Stimulated activated CD8-positive, alpha-beta memory T cell treated with anti-CD3 and anti-CD28 coated beads, Interleukin-4, amount 100 ng/mL, for 48 hours (primary cell): ENCODE data around the gene WDFY4.

Source experiments
- DNase-seq: peaks from one replicate; pipeline ENCODE4 v3.0.0-alpha.2; 2020

Gene WDFY4

GRCh38 chr10:48655411-48656240 is 29.0 kb upstream of the WDFY4 start:
- no peak for DNase-seq

- peak; percentile 92 for DNase-seq
Observed at GRCh38 chr10:48656241-48656913, 28.3 kb upstream of the WDFY4 start.

- no peak for DNase-seq
Observed at GRCh38 chr10:48656914-48657305, 27.8 kb upstream of the WDFY4 start.

DNA sequence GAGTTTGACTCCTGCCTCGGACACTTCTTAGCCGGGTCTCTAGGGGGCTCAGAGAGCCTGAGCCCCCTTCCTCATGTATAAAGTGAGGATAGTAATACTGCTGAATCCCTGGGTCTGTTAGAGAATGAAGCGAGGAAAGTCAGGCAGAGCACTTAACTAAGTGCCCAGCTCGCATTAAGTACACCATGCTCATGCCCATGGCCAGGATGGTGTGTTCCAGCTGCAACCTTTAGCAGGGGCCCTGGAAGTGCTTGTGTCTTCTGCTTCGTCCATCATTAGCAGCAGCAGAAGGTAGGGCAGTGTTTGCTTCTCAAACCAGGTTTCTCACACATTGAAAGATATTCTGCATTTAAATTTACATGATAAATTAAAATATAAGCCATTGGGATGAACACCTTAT is 27.3 kb upstream of the WDFY4 start:
- no peak for DNase-seq

- peak; percentile 81 for DNase-seq
Observed at GRCh38 chr10:48658243-48658974, 26.3 kb upstream of the WDFY4 start.

DNA sequence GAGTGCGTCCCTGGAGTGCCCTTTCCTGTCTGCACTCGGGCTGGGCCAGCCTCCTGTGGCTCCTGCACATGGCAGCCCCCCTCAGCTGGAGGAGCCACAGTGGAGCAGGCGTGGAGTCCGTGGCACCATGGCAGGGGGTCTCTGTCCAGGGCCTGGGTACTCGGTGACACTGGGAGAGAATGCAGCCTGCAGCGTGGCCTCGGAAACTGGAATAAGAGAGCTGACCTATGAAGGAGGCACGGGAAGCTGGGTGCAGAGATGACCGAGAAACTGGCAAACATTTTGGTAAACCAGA is 25.8 kb upstream of the WDFY4 start:
- DNase-seq = no peak

- no peak for DNase-seq
Observed at GRCh38 chr10:48659790-48660189, 24.9 kb upstream of the WDFY4 start.

DNA sequence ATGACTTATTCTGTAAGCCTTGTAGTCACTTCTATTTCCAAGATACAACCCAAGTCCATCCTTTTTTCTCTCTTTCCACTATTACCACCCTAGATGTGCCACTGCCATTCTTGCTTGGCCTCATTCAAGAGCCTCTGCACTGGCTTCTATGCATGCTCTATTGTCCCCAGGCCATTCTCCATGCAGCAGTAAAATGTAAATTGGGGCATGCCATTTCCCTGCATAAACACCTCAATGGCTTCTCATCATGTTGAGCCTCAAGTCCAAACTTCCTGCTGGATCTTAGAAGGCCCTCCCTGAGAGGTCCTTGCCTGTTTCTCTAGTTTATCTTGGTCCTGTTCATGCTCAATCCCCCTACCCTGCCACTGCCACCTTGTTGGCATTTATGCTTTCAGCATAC is 23.2 kb upstream of the WDFY4 start:
- DNase-seq = no peak

DNA sequence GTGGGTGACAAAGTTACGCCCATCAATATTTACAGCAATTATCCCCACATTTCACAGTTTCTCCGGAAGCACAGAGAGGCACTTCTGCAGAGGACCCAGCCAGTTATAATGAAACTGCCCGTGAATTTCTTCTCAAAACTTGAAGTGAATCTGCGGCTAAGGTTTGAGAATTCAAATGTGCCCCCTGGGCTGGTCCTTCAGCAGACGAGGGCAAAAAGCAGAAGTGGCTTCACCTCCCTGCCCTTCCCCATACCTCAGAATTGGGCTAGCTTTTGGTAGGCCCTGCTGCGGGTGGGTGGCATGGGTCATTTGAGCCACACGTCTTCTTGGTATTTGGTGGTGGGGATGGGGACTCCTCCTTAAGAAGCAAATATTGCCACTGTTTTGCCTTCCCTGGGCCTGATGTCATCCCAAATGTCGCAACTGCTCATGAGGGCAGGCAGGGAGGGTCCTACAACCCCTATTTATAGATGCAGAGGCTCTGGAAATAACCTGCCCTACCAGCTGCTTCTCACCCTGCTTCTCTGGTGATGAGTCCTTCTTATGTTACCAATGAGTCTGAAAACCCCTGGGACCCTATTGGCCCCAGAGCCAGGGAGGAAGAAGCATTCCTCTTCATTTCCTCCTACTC is 16.6 kb upstream of the WDFY4 start:
- DNase-seq = no peak

DNA sequence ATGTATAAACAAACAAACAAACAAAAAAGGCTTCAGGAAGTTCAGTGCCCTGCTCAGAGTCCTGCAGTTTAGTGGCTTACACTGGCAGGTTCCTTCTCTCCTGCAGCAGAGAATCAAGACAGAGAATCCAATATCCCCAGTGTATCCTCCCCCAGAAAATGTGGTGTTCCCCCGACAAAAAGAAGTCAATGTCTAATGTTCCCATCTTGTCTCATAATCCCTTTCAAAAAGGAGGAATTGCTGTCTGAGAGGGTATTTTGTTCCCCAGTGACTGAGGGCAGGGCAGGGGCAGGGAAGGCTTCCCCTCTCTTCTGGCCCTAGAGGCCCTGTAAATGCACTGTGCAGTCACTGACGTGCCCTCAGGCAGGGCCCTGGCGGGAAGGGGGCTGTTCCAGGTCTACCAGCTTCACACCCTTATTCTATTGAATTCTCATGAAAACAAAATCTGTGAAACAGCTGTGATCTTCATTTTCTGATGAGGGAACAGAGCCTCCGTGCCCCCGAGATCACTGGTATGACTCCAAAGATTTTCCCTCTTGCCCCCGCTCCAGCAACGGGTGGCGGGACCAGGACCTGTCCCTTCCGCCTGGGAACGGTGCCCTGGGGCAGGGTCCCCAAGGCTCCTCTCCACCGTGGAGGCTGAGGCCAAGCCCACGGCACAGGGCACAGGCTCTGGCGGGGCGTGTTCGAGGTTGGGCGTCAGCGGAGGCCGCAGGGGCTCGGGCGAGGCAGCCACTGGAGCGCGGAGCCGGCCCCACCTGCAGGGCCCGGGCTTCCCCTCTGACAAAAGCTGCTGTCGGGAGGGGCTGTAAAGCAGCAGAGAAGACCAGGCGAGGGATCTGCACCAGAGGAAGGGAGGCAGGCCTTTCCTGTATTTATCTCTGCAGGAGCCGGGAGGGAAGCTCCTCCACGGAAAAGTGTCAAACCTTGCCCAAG is 13.4 kb upstream of the WDFY4 start:
- no peak for DNase-seq

DNA sequence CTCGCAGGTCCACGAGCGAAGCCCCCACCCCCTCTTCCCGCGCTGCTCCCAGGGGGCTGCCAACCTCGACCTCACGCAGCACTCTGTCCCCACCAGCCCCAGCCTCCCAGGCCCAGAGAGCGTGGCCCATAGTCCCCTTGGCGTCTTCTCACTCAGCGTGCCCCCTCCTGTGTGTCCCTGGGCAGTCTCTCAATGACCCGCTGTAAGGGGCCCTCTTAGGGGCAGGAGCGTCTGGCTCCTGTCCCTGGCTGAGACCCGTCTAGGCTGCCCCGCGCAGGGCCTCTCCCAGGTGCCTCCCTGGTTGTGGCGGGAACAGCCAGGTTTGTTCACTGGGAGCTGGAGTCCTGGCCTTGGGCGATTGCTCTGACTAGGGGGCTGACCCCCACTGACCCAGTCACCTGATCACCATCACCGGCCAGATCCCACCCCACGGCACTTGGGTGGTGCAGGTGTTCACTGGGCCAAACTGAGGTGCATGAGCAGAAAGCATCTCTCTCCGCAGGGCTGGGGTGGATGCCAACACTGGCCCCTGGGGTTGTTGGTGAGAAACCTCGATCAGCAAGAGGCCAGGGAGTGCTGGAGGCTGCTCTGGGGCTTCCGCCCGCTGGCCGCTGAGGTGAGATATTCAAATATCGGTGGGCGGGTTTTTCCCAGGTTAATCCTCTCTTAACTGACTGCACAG is 12.6 kb upstream of the WDFY4 start:
- no peak for DNase-seq

- DNase-seq = no peak
Observed at GRCh38 chr10:48672596-48673265, 11.9 kb upstream of the WDFY4 start.

DNA sequence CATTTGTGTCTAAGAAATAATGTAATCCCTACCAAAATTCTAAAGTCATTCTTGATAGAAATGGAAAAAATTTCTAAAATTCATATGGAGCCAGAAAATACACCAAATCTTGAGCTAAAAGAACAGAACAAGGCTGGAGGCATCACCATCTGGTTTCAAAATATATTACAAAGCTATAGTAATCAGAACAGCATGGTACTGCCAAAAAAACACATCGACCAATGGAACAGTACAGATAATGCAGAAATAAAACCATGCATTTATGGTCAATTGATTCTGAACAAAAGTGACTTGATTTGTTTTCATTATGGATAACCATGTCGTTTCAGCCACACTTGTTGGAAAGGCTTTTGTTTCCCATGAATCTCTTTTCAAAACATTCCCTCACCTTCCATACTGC is 7.0 kb upstream of the WDFY4 start:
- no peak for DNase-seq

GRCh38 chr10:48678041-48678440 is 6.6 kb upstream of the WDFY4 start:
- DNase-seq = no peak

GRCh38 chr10:48681740-48682139 is 2.9 kb upstream of the WDFY4 start:
- no peak for DNase-seq

DNA sequence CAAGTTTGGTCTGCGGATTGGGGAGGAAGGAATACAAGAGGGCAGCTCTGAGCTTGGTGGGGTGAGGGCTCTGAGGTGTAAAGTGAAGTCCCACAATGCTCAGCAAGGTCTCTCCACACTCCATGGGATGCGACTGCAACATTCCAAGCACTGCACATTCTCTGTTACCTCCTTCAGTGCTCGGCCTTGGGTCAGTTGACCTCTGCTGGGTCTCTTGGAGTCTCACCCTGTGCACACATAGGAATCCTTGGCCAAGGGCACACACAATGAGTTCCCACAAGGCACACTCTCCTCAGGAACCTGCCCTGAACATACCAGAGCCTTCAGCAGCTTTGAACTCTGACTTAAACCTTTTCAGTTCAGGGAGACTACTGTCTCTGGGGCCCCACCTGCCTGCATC is 2.4 kb upstream of the WDFY4 start:
- DNase-seq = no peak

GRCh38 chr10:48683424-48683823 is 1.2 kb upstream of the WDFY4 start:
- no peak for DNase-seq

DNA sequence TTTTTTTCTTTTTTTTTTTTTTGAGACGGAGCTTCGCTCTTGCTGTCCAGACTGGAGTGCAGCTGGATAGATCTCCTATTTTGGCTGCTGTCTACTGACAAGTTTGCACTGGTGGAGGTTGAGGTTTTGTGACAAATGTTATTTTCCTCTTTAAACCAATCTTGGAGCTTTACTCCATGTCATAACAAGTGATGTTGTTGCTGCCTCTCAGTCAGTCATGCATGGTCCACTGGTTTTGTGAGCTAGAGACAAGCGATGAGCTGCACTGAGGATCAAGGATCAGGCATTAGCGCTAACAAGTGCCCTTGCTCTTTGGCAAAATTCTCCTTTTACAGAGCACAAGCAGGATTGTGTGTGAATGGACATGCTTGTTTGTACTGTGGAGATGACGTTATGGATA is 805 bp upstream of the WDFY4 start:
- no peak for DNase-seq

GRCh38 chr10:48684463-48684791 is 246 bp upstream of the WDFY4 start:
- no peak for DNase-seq

DNA sequence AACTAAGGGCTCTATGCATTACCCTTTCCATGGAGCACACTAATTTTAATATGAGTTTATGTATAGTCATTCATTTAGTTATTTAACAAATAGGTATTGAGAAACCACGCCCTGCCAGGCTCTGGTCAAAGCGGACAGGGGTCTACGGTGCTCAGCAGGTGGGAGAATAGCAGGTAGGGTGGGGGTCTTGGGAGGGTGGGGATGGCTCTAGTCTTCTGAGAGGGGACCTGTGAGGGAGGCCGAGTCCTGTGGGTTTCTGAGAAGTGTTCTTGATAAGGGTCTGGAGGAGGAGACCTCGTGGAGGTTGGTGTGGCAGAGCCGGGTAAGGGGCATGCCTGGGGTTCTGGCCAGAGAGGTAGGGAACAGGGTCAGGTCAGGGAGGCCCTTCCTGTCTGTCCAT is 1.1 kb downstream of the WDFY4 start:
- no peak for DNase-seq
